NCI-H2029 (cell line): ENCODE results near the gene ADAM15.
A peak's percentile ranks its signal among the peaks of the same experiment; 100 is the strongest.

Experiments
- DNase-seq: peaks from one replicate; lab custom pipeline; 2025; lab: John Stamatoyannopoulos, UW

The ADAM15 gene

GRCh38 chr1:155050560-155051341 is at the start of gene ADAM15:
Gene ADAM15, plus strand, starts transcription at chr1:155051316. Its CDS starts 71 bp downstream, at chr1:155051387.
- peak; percentile 77 for DNase-seq

GRCh38 chr1:155001425-155001674 is 49.8 kb upstream of the ADAM15 start:
- DNase-seq, result no peak

DNA sequence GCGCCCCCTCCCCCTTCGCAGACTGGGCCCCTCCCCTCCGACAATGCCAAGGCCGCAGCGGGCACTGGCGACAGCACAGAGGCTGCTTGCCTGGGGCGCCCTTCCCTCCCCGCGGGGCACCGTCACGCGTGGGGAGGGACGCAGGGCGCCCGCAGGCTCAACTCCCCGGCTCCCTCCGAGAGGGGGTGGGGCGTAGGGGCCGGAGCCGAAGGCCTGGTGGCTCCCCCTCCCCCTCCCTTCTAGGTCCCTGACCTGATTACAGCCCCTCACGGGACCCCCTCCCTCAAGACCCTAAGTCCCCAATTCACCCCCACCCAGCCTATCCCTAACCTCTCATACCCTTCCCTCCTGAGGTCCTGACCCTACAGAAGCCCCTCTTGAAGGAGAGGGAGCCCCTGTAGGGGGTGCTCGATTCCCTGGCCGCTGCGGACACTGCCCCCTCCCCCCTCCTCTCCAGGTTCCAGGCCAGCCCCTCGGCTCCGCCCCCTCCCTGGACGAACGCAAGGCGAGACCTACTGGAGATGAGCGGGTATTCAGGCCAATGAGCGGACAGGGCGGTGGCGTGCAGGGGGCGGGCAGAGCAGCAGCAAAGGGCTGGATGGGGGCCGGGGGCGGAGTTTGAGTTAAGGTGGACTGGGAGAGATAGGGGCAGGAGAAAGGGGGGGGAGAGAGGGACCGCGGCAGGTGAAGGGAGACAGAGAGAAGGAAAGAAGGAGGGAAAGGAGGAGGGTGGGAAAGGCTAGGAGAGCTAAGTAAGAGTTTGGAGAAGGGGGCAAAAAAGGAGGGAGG is 49.2 kb upstream of the ADAM15 start:
- DNase-seq, result peak; percentile 98

DNA sequence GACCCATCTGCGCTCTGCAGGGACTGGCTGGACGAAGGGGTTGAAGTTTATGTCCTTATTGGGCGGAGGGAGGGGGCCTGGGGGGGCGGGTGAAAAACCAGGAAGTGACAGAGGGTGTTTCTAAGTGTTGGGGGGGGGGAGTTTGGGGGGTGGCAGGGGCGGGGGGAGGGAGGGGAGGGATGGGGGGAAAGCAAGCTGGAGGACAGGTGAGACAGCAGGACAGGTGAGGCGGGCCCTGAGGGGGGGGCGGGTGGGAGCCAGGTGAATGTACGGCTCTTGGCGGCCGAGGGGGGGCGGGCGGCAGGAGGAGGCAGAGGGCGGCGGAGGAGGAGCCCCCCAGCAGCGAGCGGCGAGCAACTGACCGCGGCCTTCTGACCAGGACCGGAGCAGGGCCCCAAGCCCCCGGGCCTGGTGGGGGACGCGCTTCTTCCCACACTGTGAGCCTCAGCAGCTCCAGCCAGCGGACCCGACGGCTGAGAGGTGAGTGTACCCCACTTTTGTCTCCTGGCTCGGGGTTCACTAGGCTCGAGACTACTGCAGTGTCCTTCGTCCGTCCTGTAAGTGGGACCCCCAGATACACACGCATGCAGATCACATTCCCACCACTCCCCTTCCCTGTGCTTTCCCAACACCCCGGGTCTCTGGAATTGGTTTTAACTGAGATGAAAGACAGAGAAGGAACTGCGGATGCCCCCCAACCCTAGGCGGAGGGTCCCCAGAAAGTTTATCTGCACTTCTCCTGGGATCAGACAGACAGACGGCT is 48.5 kb upstream of the ADAM15 start, which contains the start of gene ZBTB7B:
Gene ZBTB7B, plus strand, starts transcription at position 339 of the 763 bp plus-strand sequence. CDS start 11,859 bp downstream, outside the sequence.
- no peak for DNase-seq

GRCh38 chr1:155003227-155003765 is 47.8 kb upstream of the ADAM15 start:
- DNase-seq, result no peak

GRCh38 chr1:155003766-155004351 is 47.3 kb upstream of the ADAM15 start:
- DNase-seq, result no peak

- no peak for DNase-seq
Measured at GRCh38 chr1:155004352-155005075, 46.6 kb upstream of the ADAM15 start.

- DNase-seq, result no peak
Measured at GRCh38 chr1:155005076-155006011, 45.8 kb upstream of the ADAM15 start.

DNA sequence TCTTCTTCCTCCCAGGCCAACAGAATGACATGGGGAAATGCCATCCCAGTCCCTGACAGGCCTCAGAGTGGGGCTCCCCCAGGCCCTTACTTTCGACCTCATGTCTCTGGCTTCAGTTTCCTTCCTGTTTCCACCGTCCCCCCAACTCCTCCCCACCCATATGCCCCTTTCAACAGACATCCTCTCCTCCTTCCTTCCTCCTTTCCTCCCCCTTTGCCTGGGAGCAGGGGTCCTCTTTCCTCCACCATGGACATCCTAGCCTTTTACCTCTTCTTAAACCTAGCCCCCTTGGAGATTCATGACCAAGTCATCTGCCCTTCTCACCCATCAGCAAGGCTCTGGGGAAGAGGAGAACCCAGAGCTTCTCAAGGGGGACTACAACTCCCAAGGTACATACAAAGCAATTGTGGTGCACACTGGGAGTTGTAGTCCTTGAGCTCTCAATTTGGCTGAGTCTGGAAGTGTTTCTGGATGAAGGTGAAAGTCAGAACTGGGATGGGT is 44.5 kb upstream of the ADAM15 start:
- DNase-seq, result no peak

DNA sequence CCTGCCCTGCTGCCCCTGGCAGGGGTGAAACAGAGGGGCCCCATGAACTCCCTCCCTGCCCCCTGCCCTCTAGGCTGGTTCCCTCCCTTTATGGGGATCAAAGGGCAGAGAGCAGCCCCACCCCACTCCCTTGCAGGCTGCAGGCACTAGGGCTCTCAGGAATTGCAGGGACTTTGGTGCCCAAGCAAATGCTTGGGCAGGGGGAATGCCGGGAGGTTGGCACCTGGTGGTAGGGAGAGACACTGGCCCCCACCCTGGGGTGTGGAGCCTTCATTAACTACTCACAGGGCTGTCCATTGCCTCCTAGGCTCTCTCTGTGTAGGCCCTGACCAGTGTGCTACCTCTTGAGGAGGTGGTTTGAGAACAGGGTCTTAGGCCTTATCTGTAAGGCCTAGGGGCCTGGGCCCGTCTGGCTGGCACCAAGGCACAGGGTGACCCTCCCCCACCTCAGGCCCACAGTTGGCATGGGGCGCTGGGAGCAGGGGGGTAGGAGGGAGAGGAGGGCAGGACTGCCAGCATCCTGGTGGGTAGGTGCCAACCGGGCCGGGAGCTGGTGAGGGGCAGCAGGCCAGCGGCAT is 43.8 kb upstream of the ADAM15 start:
- no peak for DNase-seq

- no peak for DNase-seq
Measured at GRCh38 chr1:155008015-155008941, 42.8 kb upstream of the ADAM15 start.

- no peak for DNase-seq
Measured at GRCh38 chr1:155009221-155009711, 41.9 kb upstream of the ADAM15 start.

- no peak for DNase-seq
Measured at GRCh38 chr1:155009742-155010141, 41.4 kb upstream of the ADAM15 start.

DNA sequence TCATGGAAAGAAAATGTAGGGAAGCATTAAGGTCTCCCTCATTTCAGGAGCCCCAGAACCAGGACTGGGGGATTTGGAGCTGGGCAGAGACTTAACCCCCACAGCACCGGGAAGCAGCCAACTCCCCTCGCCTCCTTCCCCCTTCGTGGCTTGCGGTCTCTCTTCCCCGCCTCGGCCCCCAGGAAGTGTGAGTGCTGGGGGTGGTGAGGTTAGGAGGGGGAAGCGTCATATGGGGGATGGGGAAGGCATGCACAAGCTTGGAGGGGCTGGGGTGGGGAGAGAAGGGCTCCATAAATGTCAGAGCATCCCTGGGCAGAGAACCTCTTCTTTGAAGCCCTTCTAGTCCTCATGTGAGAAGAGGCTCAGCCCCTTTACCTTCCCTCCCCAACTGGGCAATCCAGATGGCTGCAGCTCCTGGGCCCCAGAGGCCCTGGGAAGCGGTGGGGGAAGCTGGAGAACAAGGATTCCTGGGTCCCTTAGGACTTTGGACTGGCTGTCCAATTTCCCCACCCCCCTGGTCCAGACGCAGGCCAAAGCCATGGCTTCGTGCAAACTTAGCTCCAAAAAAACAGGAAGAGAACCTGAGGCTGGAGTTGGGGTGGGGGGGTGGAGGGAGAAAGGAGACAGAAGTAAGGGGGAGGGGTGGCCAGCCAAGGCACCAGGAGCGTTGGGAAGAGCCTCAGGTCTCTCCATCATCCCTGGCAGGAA is 40.8 kb upstream of the ADAM15 start:
- DNase-seq, result no peak

- no peak for DNase-seq
Measured at GRCh38 chr1:155011004-155011416, 40.1 kb upstream of the ADAM15 start.

DNA sequence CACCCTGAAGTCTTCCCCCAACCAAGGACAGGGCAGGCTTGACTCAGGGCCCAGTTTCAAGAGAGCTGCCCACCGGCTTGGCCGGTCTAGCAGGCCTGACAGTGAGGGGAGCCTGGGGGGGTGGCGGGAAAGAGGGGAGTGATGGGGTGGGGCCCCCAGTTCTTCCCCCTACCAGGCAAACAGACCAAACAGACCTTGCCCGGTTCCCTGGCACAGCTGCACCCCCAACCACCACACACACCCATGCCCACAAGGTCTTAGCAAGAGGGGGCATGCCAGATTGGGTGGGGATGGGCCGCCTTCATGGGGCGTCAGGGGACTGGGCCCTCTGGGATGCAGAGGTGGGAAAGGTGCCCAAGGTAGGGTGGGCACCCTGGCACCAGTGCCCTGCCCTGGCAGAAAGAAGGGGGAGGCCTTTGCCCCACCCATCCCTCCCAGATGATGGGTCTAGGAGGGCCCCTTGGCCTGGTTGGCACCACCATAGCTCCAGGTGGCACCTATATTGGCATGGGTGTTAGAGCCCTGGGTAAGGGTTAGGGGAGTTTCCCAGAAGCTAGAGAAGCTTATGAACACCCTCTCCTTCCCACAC is 39.6 kb upstream of the ADAM15 start:
- no peak for DNase-seq

DNA sequence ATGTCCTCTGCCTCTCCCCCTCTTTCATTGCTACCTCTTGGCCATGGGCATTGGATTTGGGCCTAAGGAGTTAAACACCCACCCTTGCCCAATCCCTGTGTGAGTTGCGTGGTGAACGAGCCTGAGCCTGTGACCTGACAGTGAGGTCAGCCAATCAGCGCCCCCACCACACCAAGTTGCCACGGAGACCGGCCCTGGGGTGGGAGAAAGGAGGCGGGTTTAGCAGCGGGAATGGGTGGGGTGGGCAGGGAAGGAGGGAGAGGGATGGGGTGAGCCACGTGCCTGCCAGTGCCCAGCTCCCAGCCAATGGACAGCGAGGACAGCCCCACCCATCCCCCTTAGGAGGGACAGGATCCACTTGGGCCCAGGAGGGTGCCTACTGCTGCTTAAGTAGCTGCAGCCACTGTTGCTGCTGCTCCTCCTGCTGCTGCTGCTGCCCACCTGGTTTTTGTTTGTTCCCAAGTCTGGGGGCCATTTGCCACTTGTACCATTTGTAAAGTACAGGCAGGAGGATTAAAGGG is 39.0 kb upstream of the ADAM15 start:
- DNase-seq, result no peak
